T47D (cell line): ENCODE data around the gene GCK.

Source experiments
- DNase-seq, 2 experiments: peaks; one replicate each; pipeline versions ENCODE4 v3.0.0 to v3.0.0-alpha.2; 2011 to 2012; ENCODE audit warnings: low read depth in 1 of 2, low spot score in 1 of 2
- JUND ChIP-seq: IDR thresholded peaks from 2 replicates; pipeline ENCODE4 v1.6.1; 2012; ENCODE audit warnings: low read depth
- in situ Hi-C: cut with HindIII; loops from 2 replicates; pipeline ENCODE4 v1.10.0; 2016; ENCODE audit warnings: low sequenced_read_pairs, low pct_unique_long_range_greater_than_20kb

GCK gene

DNA sequence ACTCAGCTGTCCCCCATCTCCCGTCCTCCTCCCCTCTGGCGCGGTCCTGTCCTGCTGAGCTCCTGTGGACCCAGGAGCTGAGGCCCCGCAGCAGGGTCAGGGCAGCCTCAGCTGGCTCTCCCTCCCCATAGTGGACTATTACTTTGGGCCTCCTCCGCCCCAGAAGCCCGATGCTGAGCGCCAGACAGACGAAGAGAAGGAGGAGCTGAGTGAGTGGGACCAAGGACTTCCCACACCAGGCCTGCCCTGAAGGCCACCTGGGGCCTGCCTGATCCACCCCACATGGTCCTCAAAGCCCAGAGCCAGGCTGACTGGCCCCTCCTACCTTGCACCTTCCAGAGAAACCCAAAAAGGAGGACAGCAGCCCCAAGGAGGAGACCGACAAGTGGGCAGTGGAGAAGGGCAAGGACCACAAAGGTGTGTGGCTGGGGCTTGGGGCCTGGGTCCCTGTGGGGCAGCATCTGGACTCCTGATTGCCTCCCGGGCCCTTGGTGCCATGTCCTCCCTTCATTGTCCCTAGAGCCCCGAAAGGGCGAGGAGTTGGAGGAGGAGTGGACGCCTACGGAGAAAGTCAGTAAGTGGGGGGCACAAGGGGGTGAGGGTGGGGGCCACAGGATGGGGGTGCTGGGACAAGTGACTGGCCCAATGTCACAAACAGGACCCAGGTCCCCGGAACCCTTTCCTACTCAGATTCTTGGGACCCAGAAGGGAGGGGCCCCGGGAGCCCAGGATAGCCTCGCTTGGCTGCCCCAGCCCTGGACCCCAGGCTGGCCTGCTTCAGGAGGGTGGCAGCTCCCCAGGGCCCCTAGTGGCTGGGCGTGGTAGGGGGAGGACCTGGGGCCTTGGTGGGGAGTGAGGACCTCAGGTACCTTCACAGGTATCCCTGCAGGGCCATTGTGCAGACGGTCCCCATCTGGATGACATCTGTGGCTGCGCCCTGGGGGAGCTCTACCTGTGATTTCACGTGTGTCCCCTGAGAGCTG lies 80.2 kb downstream of the GCK start:
- in situ Hi-C loops, result no loop called here
- no peak for DNase-seq
- TF ChIP-seq JUND, result no peak

DNA sequence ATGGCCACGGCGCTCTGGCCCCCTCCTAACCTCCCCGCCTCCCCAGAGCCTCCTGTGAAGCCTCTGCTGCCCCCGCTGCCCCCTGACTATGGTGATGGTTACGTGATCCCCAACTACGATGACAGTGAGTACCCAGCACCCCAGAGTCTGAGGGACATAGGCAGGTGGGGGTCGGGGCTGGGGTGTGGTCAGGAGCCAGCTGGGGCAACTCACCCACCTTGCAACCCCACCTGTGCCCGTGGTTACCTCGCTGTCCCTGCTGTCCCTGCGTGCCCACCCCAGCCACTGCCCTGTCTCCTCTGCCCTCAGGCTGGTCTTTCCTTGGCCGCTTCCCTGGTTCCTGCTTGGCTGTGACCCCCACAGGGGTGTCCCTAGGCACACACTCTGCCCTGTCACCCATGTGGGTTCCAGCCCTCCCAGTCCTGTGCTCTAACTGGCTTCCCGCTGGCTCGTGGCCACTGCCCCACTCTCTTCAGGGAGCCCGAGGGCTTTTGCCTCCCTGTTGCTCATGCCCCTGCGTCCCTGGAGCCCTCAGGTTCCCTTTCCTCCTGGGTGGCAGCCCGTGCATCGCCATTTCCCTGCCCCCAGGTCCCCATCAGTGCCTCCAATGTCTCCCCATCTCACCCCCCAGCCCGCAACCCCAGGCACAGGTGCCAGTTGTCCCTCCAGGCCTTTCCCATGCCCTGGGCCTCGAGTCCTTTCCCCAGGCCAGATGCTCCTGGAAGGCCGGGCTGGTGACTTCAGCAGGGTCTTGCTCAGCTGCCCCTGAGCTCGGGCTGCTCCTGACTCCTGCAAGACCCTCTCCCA lies 81.1 kb downstream of the GCK start:
- in situ Hi-C loops, result no loop called here
- no peak for TF ChIP-seq JUND
- no peak for DNase-seq

DNA sequence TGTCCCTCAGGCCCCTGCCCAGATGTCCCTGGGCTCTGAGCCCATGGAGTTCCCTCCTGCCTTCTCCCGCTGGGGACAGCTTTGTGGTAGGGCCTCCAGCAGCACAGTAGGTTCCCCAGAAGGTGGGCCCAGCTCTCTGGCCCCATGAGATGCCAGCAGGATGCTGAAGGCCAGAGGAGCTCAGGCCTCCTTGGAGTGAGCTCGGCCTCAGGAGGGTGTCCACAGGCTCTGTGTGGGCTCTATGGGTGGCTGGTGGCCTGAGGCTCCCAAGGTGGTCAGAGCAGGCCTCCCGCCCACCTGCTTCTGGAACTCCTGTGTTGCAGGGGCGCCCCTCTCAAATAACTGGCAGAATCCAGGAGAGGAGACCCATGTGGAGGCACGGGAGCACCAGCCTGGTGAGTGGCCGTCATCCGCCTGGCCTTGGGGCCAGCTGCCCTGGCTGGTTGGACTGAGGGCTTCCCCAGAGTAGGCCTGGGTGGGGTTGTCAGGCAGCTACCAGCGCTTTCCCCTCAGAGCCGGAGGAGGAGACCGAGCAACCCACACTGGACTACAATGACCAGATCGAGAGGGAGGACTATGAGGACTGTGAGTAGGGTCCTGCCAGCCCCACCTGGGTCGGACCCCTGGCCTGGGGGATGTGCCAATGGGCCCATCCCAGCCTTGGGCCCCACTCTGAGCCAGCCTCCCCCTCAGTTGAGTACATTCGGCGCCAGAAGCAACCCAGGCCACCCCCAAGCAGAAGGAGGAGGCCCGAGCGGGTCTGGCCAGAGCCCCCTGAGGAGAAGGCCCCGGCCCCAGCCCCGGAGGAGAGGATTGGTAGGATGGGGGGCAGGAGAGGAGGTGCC lies 81.9 kb downstream of the GCK start:
- in situ Hi-C loops, result no loop called here
- no peak for TF ChIP-seq JUND
- DNase-seq, result no peak

DNA sequence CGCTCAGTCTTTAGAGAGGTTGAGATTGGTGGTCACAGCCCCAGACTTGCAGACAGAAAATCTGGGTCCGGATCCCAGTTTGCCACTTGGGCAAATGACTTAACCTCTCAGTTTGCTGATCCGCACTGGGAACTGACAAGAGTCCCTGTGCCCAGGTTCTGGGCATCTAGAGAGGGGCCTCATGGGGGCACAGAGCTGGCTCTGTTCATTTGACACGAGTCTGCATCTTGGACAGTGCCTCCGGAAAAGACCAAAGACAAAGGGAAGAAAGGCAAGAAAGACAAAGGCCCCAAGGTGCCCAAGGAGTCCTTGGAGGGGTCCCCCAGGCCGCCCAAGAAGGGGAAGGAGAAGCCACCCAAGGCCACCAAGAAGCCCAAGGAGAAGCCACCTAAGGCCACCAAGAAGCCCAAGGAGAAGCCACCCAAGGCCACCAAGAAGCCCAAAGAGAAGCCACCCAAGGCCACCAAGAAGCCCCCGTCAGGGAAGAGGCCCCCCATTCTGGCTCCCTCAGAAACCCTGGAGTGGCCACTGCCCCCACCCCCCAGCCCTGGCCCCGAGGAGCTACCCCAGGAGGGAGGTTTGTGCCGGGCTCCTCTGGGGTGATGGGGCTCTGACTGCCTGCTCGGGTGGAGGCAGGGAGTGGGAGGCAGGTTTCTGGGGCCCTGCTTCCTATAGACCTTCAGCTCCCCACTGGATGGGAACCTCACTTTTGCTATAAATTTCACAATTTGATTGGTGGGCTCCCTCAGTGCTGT lies 82.8 kb downstream of the GCK start:
- TF ChIP-seq JUND, result no peak
- in situ Hi-C loops, result no loop called here
- DNase-seq, result no peak

DNA sequence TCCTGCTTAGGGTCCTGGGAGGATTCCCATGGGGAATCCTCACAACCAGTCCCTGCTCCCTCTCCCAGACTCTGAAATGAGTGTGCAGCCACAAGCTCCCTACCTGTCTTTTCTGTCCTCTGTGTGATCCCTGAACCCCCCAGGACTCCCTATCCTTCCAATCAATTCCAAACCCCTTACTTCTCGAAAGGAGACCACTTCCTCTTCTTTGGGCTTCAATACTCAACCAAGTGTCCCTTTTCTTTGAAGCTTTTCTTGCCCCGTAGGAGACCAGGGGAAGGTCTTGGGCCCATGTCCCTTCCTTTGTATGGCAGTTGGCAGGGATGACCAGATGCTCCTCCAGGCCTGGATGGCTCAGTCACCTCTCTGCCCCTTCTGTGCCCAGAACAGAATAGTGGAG lies 83.4 kb downstream of the GCK start:
- no peak for TF ChIP-seq JUND
- in situ Hi-C loops, result no loop called here
- no peak for DNase-seq

DNA sequence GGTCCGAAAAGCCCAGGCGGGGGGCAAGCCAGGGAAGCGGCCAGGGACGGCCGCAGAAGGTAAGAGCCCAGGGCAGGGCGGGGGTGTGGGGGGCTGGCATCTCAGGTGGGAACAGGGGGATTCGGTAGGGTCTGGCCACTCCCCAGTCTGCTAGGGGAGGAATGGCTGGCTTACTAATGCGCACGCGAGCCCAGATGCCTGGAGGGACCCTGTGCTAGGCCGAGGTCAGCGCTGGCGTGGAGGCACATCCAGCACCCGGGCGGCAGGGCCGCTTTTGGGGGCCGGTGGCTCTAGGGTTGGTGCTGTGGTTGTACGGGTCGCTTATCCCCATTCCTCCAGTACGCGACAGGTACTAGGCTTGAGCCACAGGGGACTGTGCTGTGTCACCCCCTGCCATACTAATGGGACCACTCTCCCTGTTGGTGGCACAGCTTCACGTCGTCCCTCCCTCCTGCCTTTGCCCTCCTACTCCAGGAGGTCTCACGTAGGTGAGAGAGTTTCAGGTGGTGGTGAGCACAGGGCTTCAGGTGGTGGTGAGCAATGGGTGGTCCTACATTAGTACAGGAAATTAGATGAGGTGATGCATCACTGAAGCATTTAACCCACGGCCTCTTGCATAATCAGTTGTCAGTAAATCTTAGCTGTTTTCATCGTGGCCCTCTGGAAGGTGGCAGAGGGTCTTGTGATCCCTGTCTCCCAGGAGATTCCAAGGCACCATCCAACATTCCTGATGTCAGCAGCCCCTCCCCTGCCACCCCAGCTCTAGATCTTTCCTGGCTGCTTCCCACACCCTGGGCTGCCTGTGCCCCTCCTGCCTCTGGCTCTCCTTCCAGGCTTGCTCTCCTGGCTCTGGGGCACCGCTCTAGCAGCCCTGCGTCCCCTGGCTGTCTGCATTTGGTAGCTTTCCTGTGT lies 84.1 kb downstream of the GCK start:
- in situ Hi-C loops, result no loop called here
- TF ChIP-seq JUND, result no peak
- DNase-seq, result no peak

DNA sequence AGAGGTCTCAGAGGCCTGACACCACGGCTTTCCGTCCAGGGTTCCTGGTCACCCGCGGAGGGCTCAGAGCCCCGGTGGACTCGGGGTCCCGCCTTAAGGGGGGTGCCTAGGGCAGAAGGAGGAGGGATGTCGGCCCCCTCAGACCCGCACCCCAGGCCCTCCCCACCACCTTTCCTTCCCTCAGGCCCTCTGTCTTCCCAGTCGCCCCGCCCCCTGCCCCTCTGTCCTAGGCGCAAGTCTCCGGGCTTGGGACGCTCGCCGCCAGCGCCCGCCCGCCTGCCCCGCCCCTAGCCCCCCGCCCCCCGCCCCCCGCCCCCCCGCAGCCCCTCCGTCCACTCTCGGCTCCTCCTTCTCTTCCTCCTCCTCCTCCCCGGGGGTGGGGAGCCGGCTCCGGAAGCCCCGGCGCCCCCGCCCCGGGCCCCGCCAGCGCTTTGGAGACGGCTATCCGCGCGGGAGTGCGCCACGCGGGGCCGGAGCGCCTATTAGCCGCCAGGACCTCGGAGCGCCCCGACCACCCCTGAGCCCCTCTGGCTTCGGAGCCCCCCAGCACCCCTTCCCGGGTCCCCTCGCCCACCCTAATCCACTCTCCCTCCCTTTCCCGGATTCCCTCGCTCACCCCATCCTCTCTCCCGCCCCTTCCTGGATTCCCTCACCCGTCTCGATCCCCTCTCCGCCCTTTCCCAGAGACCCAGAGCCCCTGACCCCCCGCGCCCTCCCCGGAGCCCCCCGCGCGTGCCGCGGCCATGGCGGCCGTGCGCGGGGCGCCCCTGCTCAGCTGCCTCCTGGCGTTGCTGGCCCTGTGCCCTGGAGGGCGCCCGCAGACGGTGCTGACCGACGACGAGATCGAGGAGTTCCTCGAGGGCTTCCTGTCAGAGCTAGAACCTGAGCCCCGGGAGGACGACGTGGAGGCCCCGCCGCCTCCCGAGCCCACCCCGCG lies 85.0 kb downstream of the GCK start, which contains the start of gene AEBP1:
Gene AEBP1 (plus strand): TSS at position 423 of the 937 bp plus-strand sequence. CDS start 321 bp downstream, at position 744.
- DNase-seq, result no peak
- TF ChIP-seq JUND, result no peak
- in situ Hi-C loops, result no loop called here

DNA sequence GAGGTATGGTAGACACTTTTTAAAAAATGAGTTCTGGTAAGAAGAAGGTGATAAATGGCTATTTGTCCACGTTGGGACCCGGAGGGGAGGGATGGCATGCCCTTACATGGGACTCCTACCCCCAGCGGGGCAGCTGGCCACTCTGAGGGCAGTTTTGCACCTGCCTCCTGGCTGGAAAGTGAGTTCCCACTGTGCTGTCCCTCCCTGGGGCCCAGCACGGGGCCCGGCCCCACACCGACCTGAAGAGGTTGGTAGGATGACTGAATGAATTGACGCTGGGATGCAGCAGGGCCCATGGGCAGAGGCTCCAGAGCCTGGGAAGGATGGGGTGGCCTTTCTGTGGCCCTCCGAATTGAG lies 85.7 kb downstream of the GCK start:
- in situ Hi-C loops, result no loop called here
- no peak for DNase-seq
- TF ChIP-seq JUND, result no peak

DNA sequence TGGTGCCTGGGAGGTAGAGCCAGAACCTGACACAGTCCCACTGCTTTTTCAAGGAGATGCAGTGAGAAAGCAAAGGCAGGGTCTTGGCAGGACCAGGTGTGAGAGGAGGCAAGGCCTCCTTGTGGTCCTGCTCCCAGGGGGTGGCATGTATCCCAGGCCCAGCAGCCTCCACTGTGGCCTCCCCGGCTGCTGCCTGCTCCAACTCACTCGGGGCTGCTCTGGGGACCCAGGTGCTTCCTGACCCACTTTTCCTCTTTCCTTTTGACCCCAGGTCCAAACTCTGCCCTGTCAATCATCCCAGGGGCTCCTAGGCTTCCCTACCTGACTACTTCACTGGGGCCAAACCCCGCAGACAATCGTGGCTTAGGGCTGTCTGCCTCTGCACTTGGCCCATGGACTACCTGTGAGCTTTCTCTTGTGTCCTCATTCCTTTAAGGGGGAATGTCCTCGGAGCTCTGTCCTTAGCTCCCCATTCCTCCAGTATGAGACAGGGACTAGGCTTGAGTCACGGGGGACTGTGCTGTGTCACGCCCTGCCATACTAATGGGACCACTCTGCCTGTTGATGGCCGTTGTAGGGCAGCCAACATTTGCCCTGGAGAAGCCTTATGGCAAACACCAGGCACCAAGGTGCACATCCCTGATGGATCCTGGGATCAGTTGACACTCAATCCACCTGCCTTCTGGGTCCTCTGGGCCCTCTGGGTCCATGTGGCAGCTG lies 86.2 kb downstream of the GCK start:
- no peak for DNase-seq
- TF ChIP-seq JUND, result no peak
- in situ Hi-C loops, result no loop called here
